Right forelimb (tissue), 1 donor: ENCODE measurements around the gene KNG1.
"Not testable (repeated sequence)": the region's sequence is repeated elsewhere in the genome, so short reads cannot be mapped to it uniquely, and the experiment has no call there.

Experiments
- DNase-seq: peaks from one replicate; pipeline ENCODE4 v3.0.0-alpha.2; 2018

Gene KNG1

DNA sequence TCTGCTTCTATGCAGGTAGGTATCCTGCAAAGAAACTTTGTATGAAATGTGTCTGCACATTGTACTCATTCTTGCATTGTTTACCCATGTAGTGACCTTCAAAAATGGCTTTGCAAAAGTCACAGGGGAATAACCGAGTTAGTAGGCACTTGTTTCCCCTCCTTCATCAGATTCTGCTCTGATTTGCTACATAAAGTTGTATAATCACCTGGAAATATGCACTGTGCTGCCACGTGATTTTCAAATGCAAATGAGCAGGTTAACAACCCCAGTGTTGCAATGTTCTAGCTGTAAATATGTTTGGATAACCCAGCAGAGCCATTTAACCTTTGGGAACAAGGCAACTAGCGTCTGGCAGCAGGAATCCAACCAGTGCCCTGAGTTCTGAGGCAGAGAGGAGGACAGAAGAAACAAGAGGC is at the start of gene KNG1:
Gene KNG1, plus strand, starts transcription at position 321 of the 419 bp plus-strand sequence. CDS start 184 bp downstream, outside the sequence.
- no peak for DNase-seq

DNA sequence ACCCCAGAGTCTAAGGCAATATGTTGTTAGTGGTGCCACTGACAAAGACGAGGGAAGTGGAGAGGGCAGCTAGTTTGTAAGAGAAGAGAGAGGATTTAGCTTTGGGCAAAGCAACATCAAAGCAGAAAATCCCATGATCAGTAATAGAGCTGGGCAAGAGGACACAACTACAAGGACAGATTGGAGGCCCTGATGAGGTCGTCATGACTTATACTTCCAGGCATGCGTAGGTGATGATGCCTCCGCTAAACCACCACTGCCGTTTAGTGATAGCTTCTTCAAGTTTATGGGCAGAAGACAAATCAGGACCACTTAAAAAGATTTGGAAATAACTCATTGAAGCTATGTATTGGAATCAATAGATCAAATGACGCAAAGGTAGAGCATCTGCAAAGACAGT is 48.7 kb upstream of the KNG1 start:
- DNase-seq, result no peak

DNA sequence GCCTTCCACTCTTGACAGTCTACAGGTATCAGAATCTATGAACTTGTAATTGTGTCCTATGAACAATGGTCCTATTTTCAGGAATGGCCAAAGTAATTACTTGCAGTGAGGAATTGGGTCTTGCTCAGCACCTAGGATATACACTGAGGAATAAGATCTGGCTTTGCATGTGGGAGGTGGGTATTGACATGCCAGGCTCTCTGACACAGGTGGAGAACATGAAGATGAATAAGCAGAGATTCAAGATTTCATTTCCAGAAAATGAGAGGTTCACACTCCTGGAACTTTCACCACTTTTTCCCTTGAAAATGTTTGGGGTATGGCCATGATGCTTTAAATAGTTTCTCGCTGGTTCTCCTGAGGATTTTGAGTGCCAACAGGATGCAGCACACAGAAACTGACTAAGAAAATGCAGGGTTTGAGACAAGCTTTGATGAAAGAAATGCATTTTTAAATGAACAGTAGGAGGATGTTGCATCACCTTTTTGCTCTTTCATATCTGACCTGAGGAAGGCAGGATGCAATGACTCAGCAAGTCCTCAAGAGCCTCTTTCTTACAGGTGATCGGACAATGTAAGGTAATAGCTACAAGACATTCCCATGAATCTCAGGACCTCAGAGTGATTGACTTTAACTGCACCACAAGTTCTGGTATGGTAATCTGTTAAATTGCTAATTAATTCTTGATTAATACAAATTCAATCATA is 47.6 kb upstream of the KNG1 start:
- no peak for DNase-seq

DNA sequence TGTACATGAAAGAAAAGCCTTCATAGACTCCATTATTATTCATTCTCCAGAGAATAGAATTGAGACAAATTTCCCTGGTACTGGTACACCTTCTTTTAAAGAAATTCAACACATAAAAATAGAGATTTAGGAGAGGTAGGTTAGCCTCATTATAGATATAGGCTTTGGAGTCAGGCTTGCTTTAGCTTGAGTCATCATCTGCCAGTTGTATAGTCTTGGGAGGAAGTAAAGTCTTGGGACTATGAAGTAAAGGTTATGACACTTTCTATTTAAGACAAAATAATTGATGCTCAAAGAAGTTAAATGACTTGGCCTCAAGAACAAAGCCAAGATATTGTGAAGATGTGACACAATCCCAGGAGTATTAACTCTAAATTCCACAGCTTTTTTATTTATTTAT is 47.0 kb upstream of the KNG1 start:
- DNase-seq, result no peak

GRCh38 chr3:186671051-186671450 is 46.1 kb upstream of the KNG1 start:
- DNase-seq, result no peak

DNA sequence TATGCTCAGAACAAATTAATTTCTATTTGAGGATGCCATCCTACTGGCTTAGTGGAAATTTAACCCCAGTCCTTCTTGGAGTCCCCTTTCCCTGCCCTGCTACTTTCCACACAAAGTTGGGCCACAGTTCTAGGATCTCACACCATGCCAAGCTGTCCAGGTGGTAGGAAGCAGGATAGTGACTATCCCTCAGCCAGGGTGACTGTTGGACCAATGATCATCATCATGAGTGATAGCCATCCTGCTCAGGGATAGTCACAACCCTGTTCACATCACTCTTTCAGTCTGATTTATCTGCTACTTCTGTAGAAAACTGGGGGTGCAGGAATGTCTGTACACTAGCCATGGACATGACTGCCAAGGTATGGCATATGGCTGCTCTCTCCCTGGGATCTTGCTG is 38.6 kb upstream of the KNG1 start:
- no peak for DNase-seq

GRCh38 chr3:186679151-186679550 is 38.0 kb upstream of the KNG1 start:
- no peak for DNase-seq

DNA sequence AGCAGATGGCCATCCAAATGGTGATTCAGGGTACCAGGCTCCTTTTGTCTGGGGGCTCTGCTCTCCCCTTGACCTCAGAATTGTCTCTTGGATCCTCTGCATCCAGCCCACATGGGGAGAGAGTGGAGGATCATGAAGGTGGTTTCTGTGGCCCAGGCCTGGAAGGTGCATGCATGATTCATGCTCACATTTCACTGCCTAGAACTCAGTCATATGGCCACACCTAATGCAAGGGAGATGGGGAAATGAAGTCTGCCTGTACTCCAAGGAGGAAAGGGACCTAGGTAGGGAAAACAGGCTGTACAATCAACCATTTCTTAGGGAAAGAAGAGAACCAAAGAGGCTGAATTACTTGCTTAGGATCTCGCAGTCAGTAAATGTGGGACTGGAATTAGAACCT is 36.3 kb upstream of the KNG1 start:
- no peak for DNase-seq

- DNase-seq, result no peak
Measured at GRCh38 chr3:186682812-186683211, 34.3 kb upstream of the KNG1 start.

DNA sequence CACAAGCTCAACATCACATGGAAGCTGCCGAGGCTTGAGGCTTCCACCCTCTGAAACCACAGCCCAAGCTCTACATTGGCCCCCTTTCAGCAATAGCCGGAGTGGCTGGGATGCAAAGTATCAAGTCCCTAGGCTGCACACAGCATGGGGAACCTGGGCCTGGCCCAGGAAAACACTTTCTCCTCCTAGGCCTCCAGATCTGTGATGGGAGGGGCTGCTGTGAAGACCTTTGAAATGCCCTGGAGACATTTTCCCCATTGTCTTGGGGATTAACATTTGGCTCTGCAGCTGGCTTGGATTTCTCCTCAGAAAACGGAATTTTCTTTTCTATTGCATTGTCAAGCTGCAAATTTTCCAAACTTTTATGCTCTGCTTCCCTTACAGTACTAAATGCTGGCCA is 33.2 kb upstream of the KNG1 start:
- DNase-seq, result no peak

GRCh38 chr3:186686475-186686874 is 30.7 kb upstream of the KNG1 start:
- DNase-seq, result not testable (repeated sequence)

DNA sequence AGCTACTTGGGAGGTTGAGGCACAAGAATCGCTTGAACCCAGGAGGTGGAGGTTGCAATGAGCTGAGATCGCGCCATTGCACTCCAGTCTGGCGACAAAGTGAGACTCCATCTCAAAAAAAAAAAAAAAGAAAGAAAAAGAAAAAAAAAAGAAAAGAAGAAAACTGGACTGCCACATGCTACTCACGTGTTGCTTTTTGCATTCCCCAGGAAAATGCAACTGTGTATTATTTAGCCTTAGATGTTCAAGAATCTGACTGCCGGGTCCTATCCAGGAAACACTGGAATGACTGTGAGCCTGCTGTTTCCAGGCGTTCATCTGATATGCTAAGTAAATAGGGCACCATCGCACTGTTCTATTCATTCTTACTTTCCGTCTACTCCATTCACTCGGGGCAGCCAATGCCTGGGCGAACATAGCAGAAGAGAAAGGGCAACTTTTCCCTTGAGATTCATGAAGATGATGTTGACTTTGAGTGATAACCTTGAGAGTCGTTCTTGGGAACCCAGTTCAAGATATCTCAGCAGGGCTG is 30.0 kb upstream of the KNG1 start:
- DNase-seq, result no peak

DNA sequence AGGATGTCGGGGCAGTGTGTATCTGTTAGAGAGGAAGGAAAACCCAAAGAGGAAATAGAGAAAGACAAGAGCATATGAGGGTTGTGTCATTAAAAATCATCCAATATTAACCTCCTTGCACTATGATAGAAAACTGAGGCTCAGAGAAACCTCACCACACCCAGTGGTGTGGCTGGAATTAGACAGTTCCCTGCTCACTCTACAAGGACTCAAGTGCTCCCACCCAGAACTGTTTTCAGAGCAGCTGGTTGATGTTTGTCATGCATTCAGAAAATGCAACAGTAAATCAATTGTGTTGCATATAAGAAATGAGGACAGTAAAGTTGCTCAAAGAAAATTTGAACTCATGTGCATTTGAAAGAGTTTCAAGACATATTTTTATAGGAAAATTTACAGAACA is 26.9 kb upstream of the KNG1 start:
- DNase-seq, result not testable (repeated sequence)

- no peak for DNase-seq
Measured at GRCh38 chr3:186691676-186692075, 25.5 kb upstream of the KNG1 start.

GRCh38 chr3:186693843-186694242 is 23.3 kb upstream of the KNG1 start:
- DNase-seq, result no peak

GRCh38 chr3:186694288-186695032 is 22.7 kb upstream of the KNG1 start:
- DNase-seq, result no peak

DNA sequence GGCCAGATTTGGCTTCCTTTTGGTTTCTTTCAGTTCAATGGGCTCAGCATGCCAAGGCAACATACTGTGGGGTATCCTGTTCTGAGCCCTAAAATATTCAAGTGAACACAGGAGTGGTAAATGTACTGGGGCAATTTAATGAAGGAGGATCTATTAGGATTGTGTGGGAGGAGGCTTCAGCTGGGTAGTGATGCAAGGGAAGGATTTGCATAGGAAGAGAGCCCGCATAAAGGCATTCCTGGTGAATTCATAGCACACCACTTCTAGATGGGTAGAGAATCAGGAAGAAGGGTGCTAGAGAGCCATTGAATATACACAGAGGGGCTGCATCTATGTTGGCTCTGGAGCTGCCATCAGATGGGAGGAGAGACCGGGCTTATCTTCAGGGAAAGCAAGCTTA is 20.6 kb upstream of the KNG1 start:
- no peak for DNase-seq

DNA sequence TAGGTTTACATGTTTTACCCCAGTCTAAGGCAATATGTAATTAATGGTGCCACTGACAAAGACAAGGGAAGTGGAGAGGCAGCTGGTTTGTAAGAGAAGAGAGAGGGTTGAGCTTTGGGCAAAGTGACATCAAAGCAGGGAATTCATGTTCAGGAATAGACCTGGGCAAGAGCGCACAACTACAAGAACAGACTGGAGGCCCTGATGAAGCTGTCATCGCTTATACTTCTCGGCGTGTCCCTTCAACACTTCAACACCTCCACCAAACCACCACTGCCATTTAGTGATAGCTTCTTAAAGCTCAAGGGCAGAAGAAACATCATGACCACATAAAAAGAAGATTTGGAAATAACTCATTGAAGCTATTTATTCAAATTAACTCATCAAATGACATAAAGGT is 19.6 kb upstream of the KNG1 start:
- DNase-seq, result no peak

DNA sequence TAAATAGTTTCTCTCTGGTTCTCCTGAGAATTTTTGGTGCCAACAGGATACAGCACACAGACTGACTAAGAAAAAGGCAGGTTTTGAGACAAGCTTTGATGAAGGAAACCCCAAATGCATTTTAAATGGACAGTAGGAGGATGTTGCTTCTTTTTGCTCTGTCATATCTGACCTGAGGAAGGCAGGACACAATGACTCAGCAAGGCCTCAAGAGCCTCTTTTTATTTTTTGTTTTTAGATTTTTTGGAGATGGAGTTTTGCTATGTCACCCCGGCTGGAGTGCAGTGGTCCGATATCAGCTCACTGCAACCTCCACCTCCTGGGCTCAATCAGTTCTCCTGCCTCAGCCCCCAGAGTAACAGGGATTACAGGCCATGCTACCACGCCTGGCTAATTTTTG is 16.9 kb upstream of the KNG1 start:
- DNase-seq, result no peak

- DNase-seq, result not testable (repeated sequence)
Measured at GRCh38 chr3:186702451-186702850, 14.7 kb upstream of the KNG1 start.

- no peak for DNase-seq
Measured at GRCh38 chr3:186705882-186706780, 11.0 kb upstream of the KNG1 start.

GRCh38 chr3:186708983-186709679 is 8.0 kb upstream of the KNG1 start:
- no peak for DNase-seq

- DNase-seq, result not testable (repeated sequence)
Measured at GRCh38 chr3:186710694-186711093, 6.5 kb upstream of the KNG1 start.
